Activated CD8-positive, alpha-beta T cell treated with anti-CD3 and anti-CD28 coated beads for 36 hours (primary cell): ENCODE data around the gene MT1H. TPM values are rescaled to one million over a fixed set of nuclear protein-coding genes. Genes with fewer than 3 reads are reported as not detected.
A peak's percentile ranks its signal among the peaks of the same experiment; 100 is the strongest.

Experiments used
- ATAC-seq: fragments of 200-7000 bp; cut with Tn5 transposase; one replicate; pipeline ENCODE4 v1.10.0; 2021; ENCODE audit warnings: mild to moderate bottlenecking, moderate library complexity
- CTCF ChIA-PET: fragments of 350-600 bp; sonication (Branson Sonifier 250); formaldehyde crosslinking; loops from one replicate; lab custom pipeline; 2021; ENCODE audit warnings: antibody characterized with exemption; lab: Charles Lee
- POLR2A ChIA-PET: fragments of 350-600 bp; sonication (Branson Sonifier 250); formaldehyde crosslinking; loops from one replicate; lab custom pipeline; 2021; ENCODE audit warnings: antibody characterized with exemption; lab: Charles Lee
- DNase-seq: peaks from one replicate; pipeline ENCODE4 v3.0.0-alpha.2; 2020
- H3K27ac Mint-ChIP-seq: one replicate; pipeline ENCODE4 v1.8.0; 2021; ENCODE audit warnings: mild to moderate bottlenecking, mixed read lengths
- H3K27me3 Mint-ChIP-seq: one replicate; pipeline ENCODE4 v1.8.0; 2021; ENCODE audit warnings: mixed read lengths
- H3K36me3 Mint-ChIP-seq: one replicate; pipeline ENCODE4 v1.8.0; 2021; ENCODE audit warnings: low read depth, mixed read lengths
- H3K4me1 Mint-ChIP-seq: one replicate; pipeline ENCODE4 v1.8.0; 2021; ENCODE audit warnings: low read depth, mixed read lengths
- H3K4me3 Mint-ChIP-seq: one replicate; pipeline ENCODE4 v1.8.0; 2021; ENCODE audit warnings: mild to moderate bottlenecking, moderate library complexity, mixed read lengths
- H3K9me3 Mint-ChIP-seq: one replicate; pipeline ENCODE4 v1.8.0; 2021; ENCODE audit warnings: mixed read lengths
- intact Hi-C: fragments of 100-400 bp; cut with micrococcal nuclease; formaldehyde crosslinking; loops from one replicate; pipeline ENCODE4 v1.10.0; 2022
- total RNA-seq, 2 experiments: library from RNA; stranded (reverse); gene quantifications; one replicate each; pipeline ENCODE4 v1.2.3, GENCODE V29; 2021
- TF ChIP-seq, protein P1 (sequence below): fragments of 200-600 bp; IDR thresholded peaks from one replicate; pipeline ENCODE4 v1.8.0; 2022; ENCODE audit warnings: antibody characterized with exemption, mild to moderate bottlenecking

The MT1H gene
- total RNA-seq, 2 experiments from 2014 or later, result 2.3 to 2.7 TPM

DNA sequence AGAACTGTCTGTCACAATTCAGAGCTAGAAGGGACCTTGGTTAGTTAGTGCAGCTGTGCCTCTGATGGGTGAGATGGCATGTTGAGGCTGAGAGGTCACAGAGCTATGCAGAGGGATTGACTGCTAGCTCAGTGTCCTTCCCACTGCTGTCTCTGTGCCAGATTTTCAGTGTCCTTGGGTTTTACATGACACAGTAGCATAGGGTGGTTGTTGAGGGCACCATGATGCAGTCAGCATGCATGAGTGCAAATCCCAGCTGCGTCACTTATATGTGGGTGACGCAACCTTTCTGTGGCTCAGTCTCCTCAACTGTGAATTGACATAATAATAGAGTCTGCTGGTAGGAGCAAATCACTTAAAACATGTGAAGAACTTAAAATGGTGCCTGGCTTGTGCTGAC lies 28.4 kb upstream of the MT1H start:
- Mint-ChIP-seq H3K27me3 (peaks cover 51% of the 10 kb centered on the region), H3K4me3 (no peak overlapping the region), H3K36me3 (no peaks in the 10 kb centered on the region), H3K27ac (no peak overlapping the region), H3K9me3 (no peaks in the 10 kb centered on the region), H3K4me1 (peaks cover 22% of the 10 kb centered on the region)
- ATAC-seq, result no peak
- POLR2A ChIA-PET, result interaction anchor here (0.8 kb wide), 1 partner anchor 11 kb away, joined by 3 read pairs; no protein-coding TSS in a partner anchor
- intact Hi-C loops, result no loop called here
- TF ChIP-seq, protein P1, sequence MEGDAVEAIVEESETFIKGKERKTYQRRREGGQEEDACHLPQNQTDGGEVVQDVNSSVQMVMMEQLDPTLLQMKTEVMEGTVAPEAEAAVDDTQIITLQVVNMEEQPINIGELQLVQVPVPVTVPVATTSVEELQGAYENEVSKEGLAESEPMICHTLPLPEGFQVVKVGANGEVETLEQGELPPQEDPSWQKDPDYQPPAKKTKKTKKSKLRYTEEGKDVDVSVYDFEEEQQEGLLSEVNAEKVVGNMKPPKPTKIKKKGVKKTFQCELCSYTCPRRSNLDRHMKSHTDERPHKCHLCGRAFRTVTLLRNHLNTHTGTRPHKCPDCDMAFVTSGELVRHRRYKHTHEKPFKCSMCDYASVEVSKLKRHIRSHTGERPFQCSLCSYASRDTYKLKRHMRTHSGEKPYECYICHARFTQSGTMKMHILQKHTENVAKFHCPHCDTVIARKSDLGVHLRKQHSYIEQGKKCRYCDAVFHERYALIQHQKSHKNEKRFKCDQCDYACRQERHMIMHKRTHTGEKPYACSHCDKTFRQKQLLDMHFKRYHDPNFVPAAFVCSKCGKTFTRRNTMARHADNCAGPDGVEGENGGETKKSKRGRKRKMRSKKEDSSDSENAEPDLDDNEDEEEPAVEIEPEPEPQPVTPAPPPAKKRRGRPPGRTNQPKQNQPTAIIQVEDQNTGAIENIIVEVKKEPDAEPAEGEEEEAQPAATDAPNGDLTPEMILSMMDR, result no peak
- CTCF ChIA-PET, result interaction anchor here (1.0 to 1.9 kb wide), 2 partner anchors 64 to 65 kb away, joined by 3 to 5 read pairs; no protein-coding TSS in a partner anchor
- DNase-seq, result no peak

DNA sequence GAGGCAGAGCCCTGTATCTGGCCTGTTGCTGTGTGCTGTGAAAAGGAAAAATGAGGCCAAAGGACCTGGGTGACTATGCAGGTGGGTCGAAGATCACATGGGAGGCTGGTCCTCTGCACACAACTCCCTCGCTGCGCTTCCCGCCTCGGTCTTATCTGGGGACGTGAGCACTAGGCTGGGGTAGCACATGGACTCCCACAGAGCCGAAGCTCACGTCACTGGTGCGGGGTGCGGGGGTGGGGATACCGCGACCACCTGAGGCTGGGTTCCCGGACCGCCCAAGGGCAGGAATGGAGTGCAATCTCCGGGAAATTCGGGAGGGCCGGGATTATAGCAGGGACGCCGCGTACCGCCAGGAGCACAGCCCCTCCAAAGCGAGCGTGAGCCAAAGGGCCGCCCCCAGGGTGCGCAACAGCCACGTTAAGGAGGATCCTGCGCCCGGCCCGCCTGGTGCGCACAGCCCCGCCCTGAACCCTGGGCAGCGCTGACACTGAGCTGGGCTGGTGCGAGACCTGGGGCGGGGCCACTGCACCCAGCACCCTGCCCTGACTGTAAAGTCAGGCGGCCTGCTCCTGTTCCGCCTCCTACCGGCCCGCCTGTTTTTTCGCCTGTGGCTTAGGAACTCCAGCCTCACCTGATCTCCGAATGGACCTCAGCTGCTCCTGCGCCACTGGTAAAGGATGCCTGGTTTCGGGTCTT lies 26.4 kb upstream of the MT1H start:
- Mint-ChIP-seq H3K4me3 (peak overlapping the region; percentile 60), H3K27ac (no peak overlapping the region), H3K36me3 (no peaks in the 10 kb centered on the region), H3K27me3 (peaks cover 38% of the 10 kb centered on the region), H3K9me3 (no peaks in the 10 kb centered on the region), H3K4me1 (peaks cover 17% of the 10 kb centered on the region)
- TF ChIP-seq, protein P1, result peak; percentile 49
- intact Hi-C loops, result no loop called here
- POLR2A ChIA-PET, result interaction anchor here (1.1 to 3.1 kb wide), 3 partner anchors 9 to 39 kb away, joined by 3 to 13 read pairs (median 10); partner anchors contain the start of genes MT1G, MT1H and MT1X
- CTCF ChIA-PET, result interaction anchor here (0.7 to 3.4 kb wide), 18 partner anchors 10 to 66 kb away, joined by 3 to 27 read pairs (median 6); partner anchors contain the start of genes MT1E and MT1F
- ATAC-seq, result peak; percentile 100
- peak; percentile 91 for DNase-seq

DNA sequence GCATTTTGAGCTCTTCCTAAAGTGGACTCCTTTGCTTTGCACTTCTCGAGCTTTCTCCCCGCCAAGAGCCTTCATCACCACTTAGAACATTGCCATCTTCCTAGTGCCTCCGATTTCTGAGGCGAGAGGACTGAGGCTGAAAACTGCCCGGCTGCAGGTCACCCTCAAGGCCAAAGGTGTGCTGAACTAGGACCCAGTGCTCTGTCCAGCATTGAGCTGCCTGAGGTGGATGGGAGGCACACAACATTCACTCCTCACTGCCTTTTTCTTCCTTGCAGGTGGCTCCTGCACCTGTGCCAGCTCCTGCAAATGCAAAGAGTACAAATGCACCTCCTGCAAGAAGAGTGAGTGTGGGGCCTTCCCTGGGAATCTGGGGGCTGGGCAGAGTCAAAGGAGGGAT lies 25.8 kb upstream of the MT1H start:
- TF ChIP-seq, protein P1, result no peak
- Mint-ChIP-seq H3K36me3 (no peaks in the 10 kb centered on the region), H3K9me3 (no peaks in the 10 kb centered on the region), H3K27me3 (peaks cover 38% of the 10 kb centered on the region), H3K4me1 (peaks cover 17% of the 10 kb centered on the region), H3K4me3 (peak overlapping the region; percentile 60), H3K27ac (no peak overlapping the region)
- ChIA-PET CTCF (interaction anchor here (0.7 to 3.4 kb wide), 16 partner anchors 9 to 67 kb away, joined by 3 to 27 read pairs (median 6); partner anchors contain the start of genes MT1E and MT1F), POLR2A (interaction anchor here (1.8 to 3.1 kb wide), 2 partner anchors 24 to 39 kb away, joined by 10 to 13 read pairs; partner anchors contain the start of genes MT1G, MT1H and MT1X)
- no peak for ATAC-seq
- intact Hi-C loops, result no loop called here
- DNase-seq, result no peak

DNA sequence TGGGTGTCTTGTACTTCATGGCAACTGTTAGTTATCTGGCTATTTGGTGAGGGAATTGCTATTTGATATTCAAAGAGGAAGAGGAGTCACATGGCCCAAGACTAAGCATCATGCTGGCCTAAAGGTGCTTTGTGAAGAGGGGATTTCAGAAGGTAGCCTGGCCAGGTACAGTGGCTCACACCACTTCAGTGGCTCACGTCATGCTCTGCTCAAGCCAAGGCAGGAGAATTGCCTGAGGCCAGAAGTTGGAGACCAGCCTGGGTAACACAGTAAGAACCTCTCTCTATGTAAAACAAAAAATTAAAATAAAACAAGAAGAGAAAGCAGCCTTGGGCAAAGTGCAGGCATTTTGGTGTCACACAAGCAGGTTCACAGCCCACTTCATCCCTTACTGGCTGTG lies 24.3 kb upstream of the MT1H start:
- POLR2A ChIA-PET, result interaction anchor here (2.0 to 3.1 kb wide), 2 partner anchors 11 to 23 kb away, joined by 5 to 13 read pairs; partner anchors contain the start of genes MT1G and MT1H
- Mint-ChIP-seq H3K27me3 (peaks cover 28% of the 10 kb centered on the region), H3K36me3 (no peaks in the 10 kb centered on the region)

More for the DNA sequence above, 24.3 kb upstream of the MT1H start:
- TF ChIP-seq, protein P1, result no peak
- CTCF ChIA-PET, result interaction anchor here (2.7 to 3.3 kb wide), 2 partner anchors 11 to 34 kb away, joined by 12 to 14 read pairs; partner anchors contain the start of gene MT1F
- H3K4me1 Mint-ChIP-seq, result peaks cover 17% of the 10 kb centered on the region
- H3K27ac Mint-ChIP-seq, result no peak overlapping the region
- ATAC-seq (no peak), DNase-seq (no peak)
- no peaks in the 10 kb centered on the region for H3K9me3 Mint-ChIP-seq
- H3K4me3 Mint-ChIP-seq, result no peak overlapping the region
- intact Hi-C loops, result no loop called here
